ENCODE results near the gene GABRR3.

DNA sequence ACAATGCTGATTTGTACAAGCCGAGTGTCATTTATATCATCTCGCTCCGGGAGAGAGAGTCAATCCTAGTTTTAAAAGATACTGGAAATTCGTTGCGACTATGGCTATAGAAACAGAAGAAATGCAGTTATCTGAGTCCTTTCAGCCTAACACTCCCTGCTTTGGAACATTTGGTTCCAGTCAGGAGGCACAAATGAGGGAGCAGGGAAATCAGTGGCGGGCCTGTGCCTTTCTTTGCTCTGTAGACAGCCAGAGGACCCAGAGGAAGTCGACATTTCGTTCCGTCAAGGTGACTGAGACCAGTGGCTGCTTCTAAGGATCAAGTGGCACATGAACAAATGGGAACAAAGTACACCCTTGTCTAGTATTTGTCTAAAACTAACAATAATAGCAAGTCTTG lies 62.1 kb downstream of the GABRR3 start:
- TF ChIP-seq, protein P1, sequence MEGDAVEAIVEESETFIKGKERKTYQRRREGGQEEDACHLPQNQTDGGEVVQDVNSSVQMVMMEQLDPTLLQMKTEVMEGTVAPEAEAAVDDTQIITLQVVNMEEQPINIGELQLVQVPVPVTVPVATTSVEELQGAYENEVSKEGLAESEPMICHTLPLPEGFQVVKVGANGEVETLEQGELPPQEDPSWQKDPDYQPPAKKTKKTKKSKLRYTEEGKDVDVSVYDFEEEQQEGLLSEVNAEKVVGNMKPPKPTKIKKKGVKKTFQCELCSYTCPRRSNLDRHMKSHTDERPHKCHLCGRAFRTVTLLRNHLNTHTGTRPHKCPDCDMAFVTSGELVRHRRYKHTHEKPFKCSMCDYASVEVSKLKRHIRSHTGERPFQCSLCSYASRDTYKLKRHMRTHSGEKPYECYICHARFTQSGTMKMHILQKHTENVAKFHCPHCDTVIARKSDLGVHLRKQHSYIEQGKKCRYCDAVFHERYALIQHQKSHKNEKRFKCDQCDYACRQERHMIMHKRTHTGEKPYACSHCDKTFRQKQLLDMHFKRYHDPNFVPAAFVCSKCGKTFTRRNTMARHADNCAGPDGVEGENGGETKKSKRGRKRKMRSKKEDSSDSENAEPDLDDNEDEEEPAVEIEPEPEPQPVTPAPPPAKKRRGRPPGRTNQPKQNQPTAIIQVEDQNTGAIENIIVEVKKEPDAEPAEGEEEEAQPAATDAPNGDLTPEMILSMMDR (IDR thresholded peaks at IDR 0.05 in 8 of 11, conservative IDR thresholded peaks at IDR 0.05 in 3 of 11): no peak
- no peak for TF ChIP-seq POLR2AphosphoS5 (IDR thresholded peaks at IDR 0.05)

Data from spleen (tissue), 7 donors.